Right forelimb (tissue), 1 donor: Measurements from ENCODE around the gene CMIP.

Experiments
- DNase-seq: peaks from one replicate; pipeline ENCODE4 v3.0.0-alpha.2; 2018

Gene CMIP

GRCh38 chr16:81629896-81630634 is 185.5 kb downstream of the CMIP start:
- DNase-seq = no peak

- no peak for DNase-seq
Observed at GRCh38 chr16:81630635-81631031, 186.0 kb downstream of the CMIP start.

- no peak for DNase-seq
Observed at GRCh38 chr16:81632392-81633146, 188.0 kb downstream of the CMIP start.

DNA sequence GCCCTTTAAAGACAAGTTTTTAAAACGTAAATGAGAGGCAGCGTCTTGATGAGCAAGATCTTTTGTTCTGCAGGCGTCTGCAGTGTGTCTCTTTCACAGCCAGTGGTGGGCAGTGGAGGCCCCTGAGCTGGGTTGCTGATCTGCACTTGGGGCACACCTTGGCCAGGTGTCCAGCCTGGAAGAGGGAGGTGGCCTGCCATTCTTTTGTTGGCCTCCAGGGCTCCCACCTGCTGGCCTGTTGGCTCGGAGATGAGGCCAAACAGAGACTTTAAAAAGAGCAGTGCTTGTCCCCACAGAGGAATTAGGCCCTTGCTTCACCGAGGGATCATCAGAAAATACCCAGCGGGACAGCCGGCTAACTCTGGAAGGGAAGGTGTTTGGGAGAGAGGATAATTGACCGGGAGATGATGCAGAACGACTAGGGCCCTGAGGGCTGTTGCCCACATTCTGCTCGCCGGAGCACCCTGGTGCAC is 188.6 kb downstream of the CMIP start:
- no peak for DNase-seq

- no peak for DNase-seq
Observed at GRCh38 chr16:81633680-81634379, 189.2 kb downstream of the CMIP start.

DNA sequence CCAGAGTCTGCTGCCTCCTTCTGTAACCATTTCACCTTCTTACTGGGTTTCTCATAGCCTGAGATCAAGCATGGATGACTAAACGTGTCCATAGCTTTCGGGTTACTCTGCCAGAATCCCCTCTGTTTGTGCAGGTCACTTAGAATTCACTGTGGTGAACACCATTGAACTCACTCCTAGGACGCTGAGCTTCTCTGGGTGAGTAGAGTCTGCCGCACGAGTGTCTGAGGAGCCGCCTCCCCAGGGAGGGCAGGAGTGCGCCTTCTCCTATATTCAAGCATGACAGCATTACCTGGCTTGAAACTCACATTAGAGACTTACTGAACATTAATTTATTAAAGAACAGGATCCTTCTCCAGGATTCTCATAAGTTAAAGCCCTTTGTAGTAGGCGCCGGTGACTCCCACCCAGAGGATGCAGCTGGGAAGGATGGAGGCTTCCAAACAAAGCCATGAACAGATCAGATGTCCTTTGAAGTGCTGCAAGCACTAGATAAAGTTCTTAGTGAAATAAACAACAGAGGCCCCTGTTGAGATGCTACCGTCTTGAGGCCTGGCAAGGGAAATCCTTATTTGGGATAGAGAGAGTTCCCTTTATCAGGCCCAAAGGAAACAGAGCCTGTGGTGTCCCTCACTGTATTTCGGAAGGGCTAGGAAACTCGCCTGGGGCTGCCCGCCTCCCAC is 189.9 kb downstream of the CMIP start:
- DNase-seq = no peak

DNA sequence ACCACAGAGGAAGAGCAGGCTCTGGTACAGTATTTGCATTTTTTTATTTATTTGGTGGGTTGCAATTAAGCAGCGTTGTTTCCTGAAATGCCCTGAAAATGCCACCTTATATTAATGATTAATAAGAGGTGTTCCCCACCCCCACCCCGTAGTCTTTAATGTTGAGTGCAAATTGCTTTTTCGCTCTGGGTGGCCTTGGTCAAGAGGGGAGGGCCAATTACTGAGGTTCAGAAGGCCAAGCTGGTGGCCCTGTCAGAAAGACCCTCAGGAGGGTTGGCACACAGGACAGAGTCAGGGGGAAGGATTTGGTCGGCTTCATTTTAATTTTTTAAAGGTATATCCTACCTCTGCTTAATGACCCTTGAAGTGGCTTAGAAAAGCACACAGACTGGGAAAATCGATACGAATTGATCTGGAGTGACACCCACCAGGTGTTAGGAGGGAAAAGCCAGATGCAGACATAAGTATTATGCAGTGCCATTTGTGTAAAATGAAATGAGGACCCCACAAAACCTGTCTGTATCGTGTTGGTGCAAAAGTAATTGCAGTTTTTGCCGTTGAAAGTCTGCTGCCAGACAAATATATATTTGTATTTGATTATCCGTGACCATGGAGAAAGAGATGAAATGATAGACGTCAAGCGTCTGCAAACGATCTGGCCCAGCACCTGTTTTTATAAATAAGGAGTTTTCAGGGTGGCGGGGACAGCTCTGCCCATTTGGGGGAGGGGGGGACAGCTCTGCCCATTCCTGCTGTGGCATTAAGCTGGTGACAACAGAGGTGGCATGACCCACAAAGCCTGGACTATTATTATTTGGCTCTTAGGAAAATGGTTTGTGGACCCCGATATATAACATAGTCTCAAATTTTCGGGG is 190.7 kb downstream of the CMIP start:
- DNase-seq = no peak

DNA sequence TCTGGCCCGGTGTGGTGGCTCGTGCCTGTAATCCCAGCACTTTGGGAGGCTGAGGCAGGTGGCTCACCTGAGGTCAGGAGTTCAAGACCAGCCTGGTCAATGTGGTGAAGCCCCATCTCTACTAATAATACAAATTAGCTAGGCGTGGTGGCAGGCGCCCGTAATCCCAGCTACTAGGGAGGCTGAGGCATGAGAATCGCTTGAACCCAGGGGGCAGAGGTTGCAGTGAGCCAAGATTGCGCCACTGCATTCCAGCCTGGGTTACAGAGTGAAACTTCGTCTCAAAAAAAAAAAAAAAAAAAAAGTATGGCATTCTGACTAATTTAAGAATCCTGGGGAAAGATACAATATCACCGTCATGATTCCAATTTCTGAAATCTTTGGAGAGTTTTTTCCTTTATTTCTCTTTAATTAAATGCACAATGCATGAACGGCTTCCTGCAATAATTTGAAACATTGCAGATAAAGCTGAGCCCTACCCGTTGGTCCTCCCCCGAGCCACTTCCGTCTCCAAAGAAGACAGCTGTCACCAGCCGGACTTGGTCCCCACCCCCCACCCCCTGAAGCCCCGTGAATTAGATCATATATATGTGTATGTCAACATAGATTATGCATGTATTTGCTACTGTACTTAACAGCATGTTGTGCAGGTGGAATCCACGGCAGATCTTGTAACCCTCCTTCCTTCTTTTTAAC is 191.8 kb downstream of the CMIP start:
- DNase-seq = no peak

GRCh38 chr16:81637336-81638235 is 193.0 kb downstream of the CMIP start:
- no peak for DNase-seq

- DNase-seq = no peak
Observed at GRCh38 chr16:81638286-81638945, 193.8 kb downstream of the CMIP start.

- no peak for DNase-seq
Observed at GRCh38 chr16:81639348-81639747, 194.7 kb downstream of the CMIP start.

GRCh38 chr16:81639931-81640680 is 195.5 kb downstream of the CMIP start:
- DNase-seq = no peak

- no peak for DNase-seq
Observed at GRCh38 chr16:81640681-81641070, 196.1 kb downstream of the CMIP start.

- DNase-seq = no peak
Observed at GRCh38 chr16:81641395-81642106, 196.9 kb downstream of the CMIP start.

DNA sequence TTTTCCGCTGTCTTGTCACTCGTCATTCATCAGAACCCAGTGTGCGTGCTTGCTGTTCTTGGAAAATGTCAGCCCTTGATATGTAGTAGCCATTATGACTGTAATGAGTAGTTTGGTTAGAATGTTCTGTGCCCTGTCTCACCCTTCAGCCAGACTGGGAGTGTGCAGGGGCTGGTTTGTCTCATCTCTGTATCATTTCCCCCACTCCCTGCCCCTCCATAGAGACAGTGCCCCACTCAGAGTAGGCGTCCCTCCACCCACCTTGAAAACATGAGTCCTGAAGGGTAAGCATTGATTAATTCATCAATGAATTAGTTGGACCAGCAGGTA is 197.5 kb downstream of the CMIP start:
- no peak for DNase-seq

- no peak for DNase-seq
Observed at GRCh38 chr16:81642943-81643342, 198.3 kb downstream of the CMIP start.

- DNase-seq = peak; percentile 61
Observed at GRCh38 chr16:81645266-81645694, 200.7 kb downstream of the CMIP start.

GRCh38 chr16:81645925-81646324 is 201.3 kb downstream of the CMIP start:
- no peak for DNase-seq
